ENCODE results near the gene EGFL7.

The EGFL7 gene

DNA sequence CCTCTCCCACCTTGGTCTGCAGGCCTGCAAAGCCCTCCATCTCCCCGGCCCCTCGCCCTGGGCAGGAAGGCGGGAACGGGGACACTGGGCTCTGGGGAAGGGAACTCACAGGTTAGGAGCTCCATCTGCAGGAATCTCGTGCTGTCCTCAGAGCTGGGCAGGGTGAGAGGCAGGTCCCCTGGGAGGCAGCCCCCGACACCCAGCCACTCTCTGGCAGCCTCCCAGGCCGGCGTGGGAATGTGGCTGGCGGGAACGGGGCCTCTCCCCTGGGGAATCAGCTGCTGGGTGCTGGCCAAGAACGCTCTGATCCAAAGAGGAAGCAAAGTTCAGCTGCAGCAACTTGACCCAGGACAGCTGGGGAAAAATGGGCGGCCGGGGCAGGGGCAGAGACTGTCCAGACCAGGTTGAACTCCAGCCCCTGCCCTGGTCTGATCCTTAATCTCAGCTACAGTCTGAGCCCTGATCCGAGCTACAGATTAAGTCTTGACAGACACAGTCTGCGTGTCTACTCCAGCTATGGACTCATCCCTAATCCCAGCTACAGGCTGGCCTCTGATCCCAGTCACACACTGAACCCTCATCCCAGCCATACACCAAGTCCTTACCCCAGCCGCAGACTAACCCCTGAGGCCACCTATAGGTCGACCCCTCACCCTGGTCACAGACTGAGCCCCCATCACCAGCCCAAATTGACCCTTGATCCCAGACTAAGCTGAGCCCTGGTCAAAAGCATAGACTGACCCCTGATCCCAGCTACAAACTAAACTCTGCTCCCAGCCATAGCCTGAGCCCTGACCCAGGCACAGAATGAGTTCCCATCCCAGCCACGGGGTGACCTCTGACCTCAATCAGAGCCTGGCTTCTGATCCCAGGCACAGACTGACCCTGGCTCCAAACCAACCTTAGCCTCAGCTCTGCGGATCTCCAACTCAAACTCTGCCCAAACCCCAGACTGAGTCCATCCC lies 37.3 kb upstream of the EGFL7 start:
- DNase-seq: no peak

GRCh38 chr9:136626066-136626725 lies 36.5 kb upstream of the EGFL7 start:
- DNase-seq: no peak

DNA sequence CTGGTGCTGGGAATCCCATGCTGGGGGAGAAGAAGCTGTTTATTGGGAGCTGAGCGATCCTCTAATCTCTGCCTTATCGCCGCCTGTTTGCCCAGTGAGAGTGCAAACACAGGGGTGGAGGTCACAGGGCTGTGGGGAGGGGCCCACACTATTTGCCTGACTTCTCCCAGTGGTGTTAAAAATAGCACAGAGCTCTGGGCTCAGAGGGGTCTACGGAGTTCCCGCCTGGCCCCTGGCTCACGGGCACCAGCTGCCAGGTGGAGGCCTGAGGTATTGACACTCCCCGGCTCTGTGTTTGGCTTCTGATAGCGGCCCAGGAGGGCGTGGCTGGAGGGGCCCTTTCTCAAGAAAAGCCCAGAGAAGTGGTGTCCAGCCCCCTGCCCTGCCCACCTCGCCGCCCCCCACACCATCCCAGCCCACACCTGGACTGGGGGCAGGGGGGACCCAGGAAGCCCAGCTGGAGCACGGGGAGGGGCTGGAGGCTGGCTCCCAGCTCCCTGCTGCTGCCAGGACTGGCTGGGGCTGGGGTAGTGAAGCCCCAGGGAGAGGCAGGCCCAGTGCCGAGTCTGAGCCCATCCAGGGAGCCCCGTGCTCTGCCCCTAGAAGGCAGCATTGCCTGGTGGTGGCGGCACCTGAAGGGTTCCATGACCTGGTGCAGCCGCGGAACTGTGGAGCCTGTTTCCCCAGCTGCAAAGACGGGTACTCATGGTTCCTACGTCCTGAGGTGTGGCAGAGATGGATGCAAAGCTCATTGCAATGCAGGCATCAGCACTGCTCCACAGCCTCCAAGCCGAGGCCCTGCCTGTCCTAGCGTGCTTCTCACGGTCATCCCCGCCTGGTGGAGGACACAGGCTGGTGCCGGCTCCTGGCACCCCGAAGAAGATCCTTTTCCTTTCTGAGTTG lies 35.7 kb upstream of the EGFL7 start:
- no peak for DNase-seq

DNA sequence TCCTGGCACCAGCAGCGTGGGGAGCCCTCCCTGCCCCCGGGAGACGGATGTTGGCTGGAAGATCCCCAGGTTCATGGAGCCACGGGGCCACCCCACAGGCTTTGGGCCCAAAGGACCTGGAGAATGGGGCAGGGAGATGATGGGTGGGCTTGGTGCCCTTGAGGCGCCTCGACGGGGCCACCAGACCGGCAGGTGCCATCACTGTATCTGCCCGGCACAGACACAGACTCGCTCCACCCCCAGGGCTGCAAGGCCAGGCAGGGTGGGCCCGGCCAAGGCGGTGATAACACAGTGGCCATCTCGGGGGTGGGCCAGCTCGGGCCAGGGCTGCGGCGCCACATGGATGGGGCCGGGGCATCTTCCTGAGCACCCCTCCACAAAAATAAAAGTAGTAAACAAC lies 35.0 kb upstream of the EGFL7 start:
- no peak for DNase-seq

DNA sequence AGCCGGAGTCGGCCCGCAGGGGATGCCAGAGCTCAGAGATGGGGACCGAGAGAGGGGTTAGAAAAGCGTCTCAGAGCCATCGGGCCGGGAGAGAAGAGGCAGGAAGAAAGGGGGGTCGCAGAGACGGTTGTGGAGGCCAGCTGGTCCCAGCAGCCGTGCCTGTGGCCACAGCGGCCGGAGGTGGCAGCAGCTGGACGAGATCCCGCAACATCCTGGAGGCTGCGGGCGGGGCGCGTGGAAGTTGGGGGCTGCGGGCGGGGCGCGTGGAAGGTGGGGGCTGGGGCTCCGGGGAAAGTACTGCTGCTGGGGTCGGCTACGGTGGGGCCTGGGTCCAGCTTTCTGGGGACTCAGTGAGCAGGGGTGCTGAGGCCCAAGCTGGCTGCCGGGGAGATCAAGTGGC lies 34.4 kb upstream of the EGFL7 start:
- no peak for DNase-seq

DNA sequence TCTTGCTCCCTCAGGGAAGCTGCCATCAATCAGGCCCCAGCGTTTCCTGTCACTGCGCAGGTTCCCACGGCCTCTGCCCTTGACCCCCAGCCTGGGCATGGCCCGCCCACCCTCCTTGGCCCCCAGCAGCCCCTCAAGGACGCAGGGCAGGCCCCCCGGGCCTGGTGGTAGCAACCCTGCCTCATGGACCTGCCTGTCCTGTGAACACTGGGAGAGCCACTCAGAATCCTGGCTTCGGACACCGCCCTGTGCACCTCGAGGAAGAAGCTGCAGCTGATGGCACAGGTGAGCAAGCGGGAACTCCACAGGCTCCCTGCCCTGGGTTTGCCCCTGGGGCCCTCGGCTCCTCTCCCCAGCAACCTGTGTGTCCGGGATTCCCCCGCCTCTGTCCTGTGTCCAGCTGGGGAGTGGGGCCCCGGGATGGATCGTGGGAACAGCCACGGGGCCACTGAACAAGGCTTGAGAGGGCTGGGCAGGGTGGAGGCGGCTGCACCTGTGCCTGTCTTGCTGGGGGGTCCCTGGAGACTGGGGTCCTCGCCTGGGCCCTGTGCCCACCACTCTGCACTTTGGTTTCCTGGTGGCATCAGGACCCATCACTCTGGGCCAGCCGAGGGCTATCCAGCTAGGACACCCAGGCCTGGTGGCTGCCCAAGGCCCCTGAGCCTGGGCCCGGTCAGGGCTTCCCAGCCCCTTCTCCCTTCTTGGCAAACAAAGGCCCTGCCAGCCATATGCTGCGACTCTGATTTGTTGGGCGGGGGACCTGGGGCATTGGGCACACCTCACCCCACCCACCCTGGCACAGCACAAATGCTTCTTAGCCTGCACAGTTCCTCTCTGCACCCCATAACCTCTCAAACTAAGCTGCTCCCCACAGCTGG lies 33.5 kb upstream of the EGFL7 start:
- no peak for DNase-seq

GRCh38 chr9:136629879-136630661 lies 32.6 kb upstream of the EGFL7 start:
- peak; percentile 63 for DNase-seq

- DNase-seq: no peak
Measured at GRCh38 chr9:136630662-136630992, 32.1 kb upstream of the EGFL7 start.

GRCh38 chr9:136631038-136632000 lies 31.4 kb upstream of the EGFL7 start:
- peak; percentile 87 for DNase-seq

- peak; percentile 54 for DNase-seq
Measured at GRCh38 chr9:136632072-136632471, 30.6 kb upstream of the EGFL7 start.

GRCh38 chr9:136632491-136633106 lies 30.1 kb upstream of the EGFL7 start:
- DNase-seq: peak; percentile 44

GRCh38 chr9:136634904-136635303 lies 27.8 kb upstream of the EGFL7 start:
- no peak for DNase-seq

GRCh38 chr9:136640171-136641111 lies 22.3 kb upstream of the EGFL7 start:
- no peak for DNase-seq

GRCh38 chr9:136642439-136642921 lies 20.2 kb upstream of the EGFL7 start:
- DNase-seq: no peak

DNA sequence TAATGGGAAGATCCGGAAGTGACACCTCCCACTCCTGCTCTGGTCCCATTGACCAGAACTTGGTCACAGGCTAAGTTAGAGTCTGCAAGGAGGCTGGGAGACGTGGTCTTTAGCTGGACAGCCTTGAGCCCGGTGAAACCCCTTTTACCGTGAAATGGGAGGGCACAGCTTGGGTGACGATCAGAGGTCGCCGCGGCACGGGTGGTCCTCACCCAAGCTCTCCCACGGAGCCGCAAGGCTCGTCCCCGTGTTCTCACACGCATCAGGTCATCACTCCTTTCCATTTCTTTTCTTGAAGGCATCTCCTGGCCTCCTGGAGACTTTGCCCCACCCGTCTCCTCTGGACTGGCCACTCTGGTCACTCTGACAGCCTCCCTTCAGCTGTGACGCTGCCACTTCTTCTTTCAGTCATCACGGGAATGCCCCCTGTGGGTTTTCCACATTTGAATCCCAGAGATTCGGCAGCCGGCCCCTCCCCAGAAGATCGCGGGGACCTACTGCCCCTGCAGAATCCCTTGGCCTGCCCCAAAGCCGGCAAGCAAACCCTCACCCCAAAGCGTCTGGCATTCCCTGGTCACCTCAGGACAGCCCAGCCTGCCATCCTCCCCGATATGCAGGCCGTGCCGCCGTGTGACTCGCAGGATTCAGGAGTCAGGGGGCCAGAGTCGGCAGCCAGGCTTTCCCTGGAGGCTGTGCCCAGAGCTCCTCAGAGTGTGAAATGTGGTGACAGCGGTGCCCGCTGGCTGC lies 18.9 kb upstream of the EGFL7 start:
- DNase-seq: no peak

DNA sequence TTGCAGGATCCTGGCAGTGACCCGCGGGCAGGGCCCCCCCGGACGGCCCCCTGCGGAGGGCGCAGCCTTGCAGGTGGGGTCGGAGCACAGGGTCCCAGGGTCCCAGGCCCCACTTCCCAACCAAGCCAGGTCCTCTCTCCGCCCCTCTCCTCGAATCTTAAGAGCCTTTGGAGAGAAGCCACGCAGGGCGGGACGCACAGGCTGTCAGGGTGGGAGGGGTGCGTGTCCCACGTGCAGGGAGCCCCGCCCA lies 18.4 kb upstream of the EGFL7 start:
- no peak for DNase-seq

DNA sequence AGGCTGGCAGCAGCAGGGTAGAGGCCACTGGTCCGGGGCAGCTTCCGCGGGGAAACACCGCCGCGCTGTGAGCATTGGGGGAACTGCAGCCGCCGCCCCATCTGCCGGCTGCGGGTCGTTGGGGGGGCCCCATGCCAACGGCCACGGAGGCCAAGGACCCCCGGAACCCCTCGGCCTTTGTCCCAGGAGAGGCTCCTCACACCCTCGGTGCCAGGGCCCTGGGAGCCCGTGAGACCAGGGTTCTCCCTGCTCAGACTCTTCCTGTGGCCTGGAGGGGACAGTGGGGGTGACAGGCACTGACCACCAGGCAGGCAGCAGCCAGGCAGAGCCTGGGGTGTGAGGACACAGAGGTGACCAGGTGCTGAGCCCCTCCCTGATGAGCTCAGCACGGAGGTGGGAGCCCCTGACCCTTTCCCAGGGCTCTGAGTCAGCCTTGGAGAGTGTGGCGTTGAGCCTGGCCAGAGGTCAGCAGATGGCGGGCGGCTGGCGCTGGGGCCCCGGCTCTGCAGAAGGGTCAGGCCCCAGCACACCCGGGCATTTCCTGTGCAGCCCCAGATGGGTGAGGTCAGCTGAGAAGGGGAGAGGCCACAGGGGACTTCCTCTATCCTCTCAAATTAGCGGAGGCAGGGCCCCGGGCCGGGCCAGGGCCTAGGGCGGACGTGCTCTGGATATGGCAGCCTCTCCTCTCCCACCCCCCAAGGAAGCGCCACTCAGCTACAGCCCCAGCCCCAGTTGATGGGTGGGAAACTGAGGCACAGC lies 17.9 kb upstream of the EGFL7 start:
- peak; percentile 71 for DNase-seq

Data from CD4-positive, alpha-beta T cell treated with Interleukin-17A for 1 hour (primary cell).